Mucosa of descending colon (tissue), 3 donors: ENCODE data around the gene ARHGAP27. TPM values are rescaled to one million over a fixed set of nuclear protein-coding genes. Genes with fewer than 3 reads are reported as not detected.
"Not testable (repeated sequence)": the region's sequence is repeated elsewhere in the genome, so short reads cannot be mapped to it uniquely, and the experiment has no call there.

Experiments used
- ATAC-seq: fragments of 200-7000 bp; cut with Tn5 transposase; one replicate; pipeline ENCODE4 v1.9.1; 2020; ENCODE audit warnings: mild to moderate bottlenecking, moderate library complexity
- DNase-seq, 3 donors: peaks; one replicate each; pipeline ENCODE4 v3.0.0-alpha.2; 2020
- H3K36me3 ChIP-seq: fragments of 200-600 bp; one replicate; pipeline ENCODE4 v1.8.0; 2021; ENCODE audit warnings: low read depth, mild to moderate bottlenecking
- H3K4me1 ChIP-seq: fragments of 200-600 bp; one replicate; pipeline ENCODE4 v1.8.0; 2021; ENCODE audit warnings: low read depth, mild to moderate bottlenecking
- H3K4me3 ChIP-seq: fragments of 200-600 bp; one replicate; pipeline ENCODE4 v1.8.0; 2021; ENCODE audit warnings: mild to moderate bottlenecking
- H3K9me3 ChIP-seq: fragments of 200-600 bp; one replicate; pipeline ENCODE4 v1.8.0; 2021; ENCODE audit warnings: mild to moderate bottlenecking
- intact Hi-C, 2 donors: fragments of 100-400 bp; cut with DNase I in 1 of 2; cut with micrococcal nuclease in 1 of 2; formaldehyde crosslinking; loops; one replicate each; pipeline versions ENCODE4 v1.11.0 to v1.11.1; 2022; cut with DNase I, micrococcal nuclease
- total RNA-seq, 3 donors: library from RNA; stranded (reverse); fragmentation: NEBNext Ultra II Directional in 2 of 3; extraction: Animal tissue kit (Norgen Biotek cat#: 25700) in 2 of 3; gene quantifications; one replicate each; pipeline versions ENCODE4 v1.2.1 to v1.2.4, GENCODE V29; 2021 to 2023
- TF ChIP-seq, protein P1 (sequence below): fragments of 200-600 bp; IDR thresholded peaks from one replicate; pipeline ENCODE4 v1.8.0; 2022; ENCODE audit warnings: antibody characterized with exemption, mild to moderate bottlenecking
- donor health status: DM: no; HTN: no; CAD: no; lungs with moderate emphysema.
- donor health status: DM: no; HTN: no; CAD: no.
- donor health status: DM: no; HTN: yes; CAD: no.

Gene ARHGAP27
- total RNA-seq, 3 donors from 2014 or later, result 88.7 to 199 (median 165) TPM

DNA sequence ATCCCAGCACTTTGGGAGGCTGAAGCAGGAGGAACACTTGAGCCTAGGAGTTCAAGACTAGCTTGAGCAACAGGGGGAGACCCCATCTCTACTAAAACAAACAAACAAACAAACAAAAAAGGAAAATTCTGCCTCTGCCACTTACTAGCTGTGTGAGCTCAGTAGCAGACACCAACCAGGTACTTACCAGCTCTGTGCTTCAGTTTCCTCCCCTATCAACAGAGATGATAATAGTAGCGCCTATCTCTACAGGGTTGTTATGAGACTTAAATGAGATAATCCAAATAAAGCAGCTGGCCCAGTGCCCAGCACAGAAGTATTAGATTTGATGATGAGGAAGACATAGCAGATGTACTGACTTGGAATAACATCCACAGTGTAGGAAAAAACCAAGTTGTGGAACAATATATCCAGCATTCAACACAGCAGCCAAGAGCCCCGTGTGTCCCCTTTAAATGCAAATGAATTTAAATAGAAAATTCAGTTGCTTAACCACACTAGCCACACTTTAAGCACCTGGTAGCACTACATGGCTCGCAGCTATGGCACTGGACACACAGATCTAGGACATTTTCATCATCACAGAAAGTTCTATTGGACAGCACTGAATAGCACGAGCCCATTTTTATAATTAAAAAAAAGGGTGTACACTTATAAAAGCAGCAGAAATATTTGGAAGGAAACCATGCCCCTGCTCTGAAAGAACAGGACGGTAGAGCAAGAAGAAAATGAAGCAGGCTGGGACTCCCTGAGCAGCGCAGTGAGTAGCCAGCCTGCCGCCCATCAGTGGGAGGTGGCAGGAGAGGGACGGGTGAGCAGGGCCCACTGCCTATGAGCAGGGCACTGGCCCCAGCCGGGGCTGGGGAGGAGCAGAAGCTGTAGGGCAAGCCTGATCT is 19.9 kb upstream of the ARHGAP27 start:
- H3K9me3 ChIP-seq, H3K4me1 ChIP-seq, ATAC-seq, DNase-seq, H3K36me3 ChIP-seq, intact Hi-C loops, H3K4me3 ChIP-seq: not testable (repeated sequence)

DNA sequence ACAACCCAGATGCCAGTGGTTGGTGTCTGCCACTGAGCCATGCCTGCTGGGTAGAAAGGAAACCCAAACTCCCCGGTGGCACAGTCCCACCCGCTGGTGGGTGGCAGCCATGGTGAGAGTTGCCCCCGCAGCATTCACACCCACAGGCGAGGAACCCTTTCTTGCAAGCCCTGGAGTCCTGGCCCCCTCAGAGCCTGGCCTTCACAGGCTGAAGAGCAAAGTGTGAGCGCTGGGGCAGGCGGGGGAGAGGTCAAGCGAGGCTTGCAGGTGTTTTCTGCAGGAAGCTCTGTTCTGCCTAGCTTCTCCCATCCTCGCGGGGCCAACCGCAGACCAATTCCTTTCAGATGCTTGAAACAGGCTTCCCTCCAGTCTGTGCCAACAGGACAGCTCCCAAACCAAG is 19.0 kb upstream of the ARHGAP27 start:
- H3K36me3 ChIP-seq, ATAC-seq, intact Hi-C loops, DNase-seq, H3K4me3 ChIP-seq, H3K9me3 ChIP-seq: not testable (repeated sequence)
- H3K4me1 ChIP-seq, result peaks cover 12% of the 10 kb centered on the region

DNA sequence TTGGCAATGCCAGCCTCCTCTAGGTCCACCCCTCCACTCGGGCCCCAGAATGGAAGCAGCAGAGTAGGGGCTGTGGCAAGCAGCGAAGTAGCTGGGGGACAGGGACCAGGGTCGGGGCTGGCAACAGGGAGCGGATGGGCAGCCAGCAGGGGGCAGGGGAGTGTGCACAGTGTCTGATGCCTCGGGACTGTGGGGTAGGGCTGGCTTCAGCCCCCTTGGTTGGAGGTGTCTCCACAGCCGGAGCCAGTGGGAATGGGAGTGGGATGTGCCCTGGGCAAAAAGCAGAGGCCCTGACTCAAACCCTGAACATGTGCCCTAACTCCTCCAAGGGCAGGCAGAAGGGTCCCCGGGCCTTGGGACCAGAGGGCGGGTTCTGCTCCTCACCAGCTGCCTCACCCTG is 18.5 kb upstream of the ARHGAP27 start:
- TF ChIP-seq, protein P1, sequence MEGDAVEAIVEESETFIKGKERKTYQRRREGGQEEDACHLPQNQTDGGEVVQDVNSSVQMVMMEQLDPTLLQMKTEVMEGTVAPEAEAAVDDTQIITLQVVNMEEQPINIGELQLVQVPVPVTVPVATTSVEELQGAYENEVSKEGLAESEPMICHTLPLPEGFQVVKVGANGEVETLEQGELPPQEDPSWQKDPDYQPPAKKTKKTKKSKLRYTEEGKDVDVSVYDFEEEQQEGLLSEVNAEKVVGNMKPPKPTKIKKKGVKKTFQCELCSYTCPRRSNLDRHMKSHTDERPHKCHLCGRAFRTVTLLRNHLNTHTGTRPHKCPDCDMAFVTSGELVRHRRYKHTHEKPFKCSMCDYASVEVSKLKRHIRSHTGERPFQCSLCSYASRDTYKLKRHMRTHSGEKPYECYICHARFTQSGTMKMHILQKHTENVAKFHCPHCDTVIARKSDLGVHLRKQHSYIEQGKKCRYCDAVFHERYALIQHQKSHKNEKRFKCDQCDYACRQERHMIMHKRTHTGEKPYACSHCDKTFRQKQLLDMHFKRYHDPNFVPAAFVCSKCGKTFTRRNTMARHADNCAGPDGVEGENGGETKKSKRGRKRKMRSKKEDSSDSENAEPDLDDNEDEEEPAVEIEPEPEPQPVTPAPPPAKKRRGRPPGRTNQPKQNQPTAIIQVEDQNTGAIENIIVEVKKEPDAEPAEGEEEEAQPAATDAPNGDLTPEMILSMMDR, result no peak
- no peak overlapping the region for H3K4me3 ChIP-seq
- H3K9me3 ChIP-seq, result no peaks in the 10 kb centered on the region
- ATAC-seq (no peak), DNase-seq (no peak)
- intact Hi-C loops, result no loop called here
- peaks cover 12% of the 10 kb centered on the region for H3K4me1 ChIP-seq
- H3K36me3 ChIP-seq, result no peaks in the 10 kb centered on the region

DNA sequence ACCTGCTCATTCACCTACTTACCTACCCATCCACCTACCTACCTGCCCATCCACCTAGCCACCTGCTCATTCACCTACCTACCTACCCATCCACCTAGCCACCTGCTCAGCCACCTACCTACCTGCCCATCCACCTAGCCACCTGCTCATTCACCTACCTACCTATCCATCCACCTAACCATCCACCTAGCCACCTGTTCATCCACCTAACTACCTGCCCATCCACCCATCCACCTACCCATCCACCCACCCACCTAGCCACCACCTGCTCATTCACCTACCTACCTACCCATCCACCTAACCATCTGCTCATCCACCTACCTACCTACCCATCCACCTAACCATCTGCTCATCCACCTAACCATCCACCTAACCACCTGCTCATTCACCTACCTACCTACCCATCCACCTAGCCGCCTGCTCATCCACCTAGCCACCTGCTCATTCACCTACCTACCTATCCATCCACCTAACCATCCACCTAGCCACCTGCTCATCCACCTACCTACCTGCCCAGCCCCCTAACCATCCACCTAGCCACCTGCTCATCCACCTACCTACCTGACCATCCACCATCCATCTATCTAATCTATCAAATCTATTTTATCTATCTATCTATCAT is 17.1 kb upstream of the ARHGAP27 start:
- H3K9me3 ChIP-seq, H3K4me3 ChIP-seq, DNase-seq, intact Hi-C loops, ATAC-seq, H3K36me3 ChIP-seq: not testable (repeated sequence)
- peaks cover 12% of the 10 kb centered on the region for H3K4me1 ChIP-seq

DNA sequence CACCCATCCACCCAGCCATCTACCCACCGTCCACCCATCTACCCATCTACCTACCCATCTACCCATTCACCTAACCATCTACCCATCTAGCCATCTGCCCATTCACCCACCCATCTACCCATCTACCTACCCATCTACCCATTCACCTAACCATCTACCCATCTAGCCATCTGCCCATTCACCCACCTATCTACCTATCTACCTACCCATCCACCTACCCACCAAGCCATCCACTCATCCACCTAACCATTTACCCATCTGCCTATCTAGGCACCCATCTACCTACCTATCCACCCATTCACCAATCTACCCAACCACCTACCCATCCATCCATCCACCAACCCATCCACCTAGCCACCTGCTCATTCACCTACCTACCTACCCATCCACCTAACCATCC is 16.6 kb upstream of the ARHGAP27 start:
- intact Hi-C loops, H3K9me3 ChIP-seq, H3K36me3 ChIP-seq, H3K4me3 ChIP-seq, ATAC-seq, DNase-seq: not testable (repeated sequence)
- peaks cover 12% of the 10 kb centered on the region for H3K4me1 ChIP-seq

DNA sequence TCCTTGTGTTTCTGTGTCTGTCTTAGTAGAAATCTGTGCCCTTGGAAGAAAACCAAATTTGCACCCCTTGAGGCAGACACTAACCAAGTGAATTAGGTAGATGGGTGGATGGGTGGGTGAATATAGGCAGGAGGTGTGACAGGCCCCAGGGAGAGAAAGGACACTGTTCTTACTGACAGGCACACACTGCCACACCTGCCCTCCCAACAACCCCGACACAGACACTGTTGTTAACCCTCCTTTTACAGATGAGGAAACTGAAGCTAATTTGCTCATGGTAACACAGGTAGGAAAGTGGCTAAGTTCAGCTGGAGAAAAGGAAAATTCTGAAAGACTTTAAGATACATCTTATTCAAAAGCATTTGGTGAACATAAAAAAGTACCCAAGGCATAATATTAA is 15.8 kb upstream of the ARHGAP27 start:
- ATAC-seq, result peak; percentile 61
- peak in 1 of 3 donors; percentile 27 for DNase-seq
- H3K4me1 ChIP-seq, result peaks cover 12% of the 10 kb centered on the region
- intact Hi-C loops, H3K9me3 ChIP-seq, H3K36me3 ChIP-seq, H3K4me3 ChIP-seq: not testable (repeated sequence)

DNA sequence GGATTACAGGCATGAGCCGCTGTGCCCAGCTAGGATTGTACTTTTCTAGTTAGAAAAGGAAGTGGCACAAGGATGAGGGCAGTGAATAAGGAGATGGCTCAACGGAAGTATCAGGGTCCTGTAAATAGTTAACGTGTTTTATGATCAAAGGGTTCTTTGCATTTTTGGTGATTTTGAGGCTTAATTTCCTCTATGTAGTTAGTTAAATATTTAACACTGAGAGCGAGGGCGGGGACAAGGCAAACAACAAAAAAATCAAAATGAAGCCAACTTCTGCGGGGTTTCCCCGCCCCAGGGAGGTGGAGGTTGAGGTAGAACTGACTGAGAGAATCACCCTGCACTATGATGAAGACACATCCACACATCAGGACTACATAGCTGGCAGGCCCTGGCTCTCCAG is 15.4 kb upstream of the ARHGAP27 start:
- peaks cover 12% of the 10 kb centered on the region for H3K4me1 ChIP-seq
- intact Hi-C loops, H3K36me3 ChIP-seq, H3K9me3 ChIP-seq, H3K4me3 ChIP-seq: not testable (repeated sequence)
- ATAC-seq, result peak; percentile 77
- DNase-seq, result peak in 2 of 3 donors; percentile 71 to 77

DNA sequence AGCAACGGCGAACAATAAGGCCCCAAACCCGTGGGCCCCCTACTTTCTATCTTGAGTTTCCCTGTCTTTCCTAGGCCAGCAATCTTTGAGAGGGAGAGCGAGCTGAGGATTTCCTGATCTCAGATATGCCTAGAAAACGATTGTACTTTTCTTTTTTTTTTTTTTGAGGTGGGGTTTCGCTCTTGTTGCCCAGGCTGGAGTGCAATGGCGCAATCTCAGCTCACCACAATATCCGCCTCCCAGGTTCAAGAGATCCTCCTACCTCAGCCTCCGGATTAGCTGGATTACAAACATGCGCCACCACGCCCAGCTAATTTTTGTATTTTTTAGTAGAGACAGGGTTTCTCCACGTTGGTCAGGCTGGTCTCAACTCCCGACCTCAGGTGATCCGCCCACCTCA is 15.0 kb upstream of the ARHGAP27 start:
- peak; percentile 52 for ATAC-seq
- H3K4me1 ChIP-seq, result peaks cover 12% of the 10 kb centered on the region

DNA sequence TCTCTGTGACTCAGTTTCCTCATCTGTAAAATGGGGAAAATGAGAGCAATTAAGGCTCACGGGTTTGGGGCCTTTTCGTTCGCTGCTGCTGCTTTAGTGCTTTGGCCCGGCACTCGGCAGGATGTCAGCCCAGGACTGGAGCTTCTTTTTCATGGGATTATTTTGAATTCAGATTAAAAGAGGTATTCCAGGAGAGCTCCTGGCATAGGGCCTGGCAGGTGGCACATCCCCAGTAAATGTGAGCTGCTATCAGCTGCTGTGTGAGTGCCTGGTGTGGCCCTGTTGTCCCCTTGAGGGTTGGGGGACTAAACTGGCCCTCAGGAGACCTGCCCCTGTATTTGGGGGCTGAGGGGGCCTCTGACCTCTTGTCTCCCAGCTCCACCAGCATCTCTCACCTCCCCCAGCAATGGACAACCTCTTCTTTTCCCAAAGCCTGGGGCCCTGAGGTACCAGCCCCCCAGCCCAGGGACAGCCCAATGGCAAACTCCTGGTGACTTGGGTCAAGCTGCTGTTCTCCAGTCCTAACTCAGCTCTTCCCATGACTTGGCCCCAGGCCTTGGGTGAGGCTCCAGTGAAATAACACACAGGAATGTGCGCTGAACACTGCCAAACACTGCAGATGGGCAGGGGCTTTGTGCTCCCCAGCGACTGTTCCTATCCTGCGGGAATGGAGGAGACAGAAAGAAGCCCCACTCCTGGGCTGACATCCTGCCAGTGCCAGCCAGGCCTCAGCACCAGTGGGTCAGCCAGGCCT is 14.4 kb upstream of the ARHGAP27 start:
- H3K4me3 ChIP-seq, H3K9me3 ChIP-seq, intact Hi-C loops, H3K36me3 ChIP-seq: not testable (repeated sequence)
- H3K4me1 ChIP-seq, result peaks cover 12% of the 10 kb centered on the region
- DNase-seq (peak in 1 of 3 donors; percentile 50), ATAC-seq (peak; percentile 44)

More for the DNA sequence above, 15.0 kb upstream of the ARHGAP27 start:
- H3K4me3 ChIP-seq, DNase-seq, H3K36me3 ChIP-seq, intact Hi-C loops, H3K9me3 ChIP-seq: not testable (repeated sequence)

DNA sequence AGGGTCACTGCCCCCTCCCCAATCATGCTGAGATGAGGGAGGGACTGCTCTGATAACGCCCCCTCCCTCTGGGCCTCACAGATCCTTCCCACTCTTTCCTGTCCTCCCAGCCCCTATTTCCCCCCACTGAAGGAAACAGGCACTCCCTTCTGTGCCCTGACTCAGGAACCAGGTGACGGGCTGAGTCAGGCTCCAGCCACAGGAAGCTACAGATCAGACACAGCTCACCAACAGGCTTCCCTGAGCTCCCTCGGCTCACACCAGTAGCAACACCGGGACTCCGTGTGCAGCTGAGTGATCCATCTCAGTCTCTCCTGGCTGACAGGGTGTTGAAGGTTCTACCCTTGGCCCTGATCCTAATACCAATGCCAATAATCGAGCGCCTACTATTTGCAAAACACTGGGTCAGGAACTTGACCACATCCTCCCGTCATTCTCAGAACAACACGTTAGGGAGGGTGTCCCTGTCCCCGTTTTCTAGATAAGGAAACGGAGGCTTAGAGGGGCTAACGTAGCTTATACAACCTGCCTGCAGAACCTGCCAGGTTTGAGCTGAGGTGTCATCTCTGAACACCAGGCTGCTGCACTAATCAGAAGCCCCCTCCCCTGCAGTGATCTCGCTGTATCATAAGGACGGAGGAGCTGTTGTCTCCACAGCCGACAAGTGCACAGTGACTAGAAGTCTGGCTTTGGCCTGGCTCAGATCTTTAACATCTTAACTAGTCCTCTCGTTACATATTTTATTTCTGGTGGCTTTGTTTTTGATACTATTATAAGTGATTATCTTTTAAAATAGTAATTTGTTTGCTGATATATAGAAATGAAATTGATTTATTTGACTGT is 13.5 kb upstream of the ARHGAP27 start:
- H3K4me1 ChIP-seq, H3K36me3 ChIP-seq, intact Hi-C loops, H3K9me3 ChIP-seq, H3K4me3 ChIP-seq: not testable (repeated sequence)
- DNase-seq (peak in 2 of 3 donors; percentile 37 to 40), ATAC-seq (peak; percentile 51)

DNA sequence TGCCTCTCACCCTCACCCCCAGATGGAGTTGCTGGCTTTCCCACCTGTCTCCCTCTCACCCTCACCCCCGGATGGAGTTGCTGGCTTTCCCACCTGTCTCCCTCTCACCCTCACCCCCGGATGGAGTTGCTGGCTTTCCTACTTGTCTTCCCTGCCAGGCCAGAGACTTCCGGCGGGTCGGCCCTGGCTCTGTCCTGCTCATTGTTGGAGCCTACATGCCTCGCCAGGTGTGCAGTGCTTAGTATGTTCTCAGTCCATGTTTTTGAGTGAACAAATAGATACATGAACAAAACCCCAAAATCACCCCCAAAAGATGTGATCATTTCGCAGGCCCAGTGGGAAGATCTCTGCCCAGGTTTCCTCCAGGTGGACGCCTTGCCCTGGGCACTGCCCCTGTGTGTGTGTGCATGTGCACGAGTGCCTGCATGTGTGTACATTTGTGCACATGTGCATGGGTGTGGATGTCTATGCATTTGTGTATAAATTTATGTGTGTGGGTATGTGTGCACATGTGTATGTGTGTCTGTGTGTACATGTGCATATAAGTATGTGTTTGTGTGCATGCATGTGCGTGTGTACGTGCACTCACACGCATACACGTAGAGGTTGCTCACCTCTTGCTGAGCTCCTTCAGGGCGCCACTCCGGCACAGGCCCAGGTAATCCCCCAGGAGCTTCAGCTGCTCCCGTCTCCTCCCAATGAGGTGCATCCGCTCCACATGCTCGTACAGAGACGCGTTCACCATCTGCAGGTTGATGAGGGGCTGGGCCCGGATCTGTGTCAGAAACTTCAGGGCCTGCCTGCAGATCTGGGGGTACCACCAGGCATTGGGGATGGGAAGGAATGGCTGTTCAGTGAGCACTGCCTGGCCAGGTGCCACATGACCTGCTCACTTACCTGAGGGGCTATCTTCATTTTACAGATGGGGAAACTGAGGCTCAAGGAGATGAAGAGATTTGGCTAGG is 12.5 kb upstream of the ARHGAP27 start:
- peaks cover 13% of the 10 kb centered on the region for H3K4me1 ChIP-seq
- ATAC-seq, H3K4me3 ChIP-seq, DNase-seq, H3K36me3 ChIP-seq, intact Hi-C loops, H3K9me3 ChIP-seq: not testable (repeated sequence)
